H9 (cell line): ENCODE results near the gene TXNDC11. TPM values are rescaled to one million over a fixed set of nuclear protein-coding genes. Genes with fewer than 3 reads are reported as not detected.
"Not testable (repeated sequence)": the region's sequence is repeated elsewhere in the genome, so short reads cannot be mapped to it uniquely, and the experiment has no call there.

Experiments used
- DNase-seq: peaks from one replicate; pipeline ENCODE4 v3.0.0-alpha.2; 2017
- H2AFZ ChIP-seq: one replicate; pipeline ENCODE4 v1.6.1; 2013; ENCODE audit warnings: mild to moderate bottlenecking, low read length, control low read depth, moderate library complexity
- H2AK5ac ChIP-seq: 2 replicates; pipeline ENCODE4 v1.6.1; 2013; ENCODE audit warnings: low read length, control low read depth, mixed read lengths; ENCODE audit not compliant: insufficient read length
- H2BK120ac ChIP-seq: one replicate; pipeline ENCODE4 v1.6.1; 2013; ENCODE audit warnings: low read depth, mild to moderate bottlenecking, low read length, control low read depth, inconsistent platforms; ENCODE audit not compliant: poor library complexity, severe bottlenecking
- H2BK12ac ChIP-seq: 2 replicates; pipeline ENCODE4 v1.6.1; 2013; ENCODE audit warnings: low read length, control low read depth, mixed read lengths, low read depth; ENCODE audit not compliant: insufficient read length
- H2BK15ac ChIP-seq: 2 replicates; pipeline ENCODE4 v1.6.1; 2013; ENCODE audit warnings: low read depth, low read length, control low read depth
- H2BK20ac ChIP-seq: one replicate; pipeline ENCODE4 v1.6.1; 2013; ENCODE audit warnings: low read depth, mild to moderate bottlenecking, low read length, control low read depth, inconsistent platforms; ENCODE audit not compliant: poor library complexity, severe bottlenecking
- H2BK5ac ChIP-seq: 2 replicates; pipeline ENCODE4 v1.6.1; 2013; ENCODE audit warnings: low read length, control low read depth, mixed read lengths; ENCODE audit not compliant: insufficient read length
- H3K14ac ChIP-seq: 2 replicates; pipeline ENCODE4 v1.6.1; 2013; ENCODE audit warnings: low read length, control low read depth; ENCODE audit not compliant: insufficient read depth
- H3K18ac ChIP-seq: 2 replicates; pipeline ENCODE4 v1.6.1; 2013; ENCODE audit warnings: low read depth, mild to moderate bottlenecking, mixed read lengths, low read length, control low read depth; ENCODE audit not compliant: insufficient read length
- H3K23ac ChIP-seq: 2 replicates; pipeline ENCODE4 v1.6.1; 2013; ENCODE audit warnings: low read length, control low read depth, mixed read lengths, low read depth; ENCODE audit not compliant: insufficient read length
- H3K23me2 ChIP-seq: 2 replicates; pipeline ENCODE4 v1.6.1; 2013; ENCODE audit warnings: low read depth, mild to moderate bottlenecking, mixed read lengths, low read length, control low read depth; ENCODE audit not compliant: insufficient read length, poor library complexity, severe bottlenecking
- H3K27ac ChIP-seq: 2 replicates; pipeline ENCODE4 v1.5.1; 2013; ENCODE audit warnings: low read length, control low read depth, mixed read lengths, low read depth; ENCODE audit not compliant: insufficient read length
- H3K27me3 ChIP-seq: 2 replicates; pipeline ENCODE4 v1.6.1; 2013; ENCODE audit warnings: low read length, control low read depth, inconsistent platforms; ENCODE audit not compliant: insufficient read depth
- H3K4ac ChIP-seq: 2 replicates; pipeline ENCODE4 v1.6.1; 2013; ENCODE audit warnings: low read depth, mild to moderate bottlenecking, control low read depth, inconsistent platforms, low read length, moderate library complexity
- H3K4me1 ChIP-seq: 2 replicates; pipeline ENCODE4 v1.6.1; 2013; ENCODE audit warnings: low read length, control low read depth, inconsistent platforms; ENCODE audit not compliant: insufficient read depth
- H3K4me2 ChIP-seq: 2 replicates; pipeline ENCODE4 v1.6.1; 2013; ENCODE audit warnings: low read length, control low read depth, mixed read lengths; ENCODE audit not compliant: insufficient read length, insufficient read depth
- H3K56ac ChIP-seq: 2 replicates; pipeline ENCODE4 v1.6.1; 2013; ENCODE audit warnings: low read depth, mild to moderate bottlenecking, mixed read lengths, low read length, control low read depth; ENCODE audit not compliant: insufficient read length
- H3K79me1 ChIP-seq: 2 replicates; pipeline ENCODE4 v1.6.1; 2013; ENCODE audit warnings: low read depth, mild to moderate bottlenecking, moderate library complexity, low read length, control low read depth, inconsistent platforms; ENCODE audit not compliant: insufficient read depth, poor library complexity, severe bottlenecking
- H3K79me2 ChIP-seq: 2 replicates; pipeline ENCODE4 v1.6.1; 2013; ENCODE audit warnings: low read length, control low read depth, inconsistent platforms; ENCODE audit not compliant: insufficient read depth
- H3K9ac ChIP-seq: 2 replicates; pipeline ENCODE4 v1.6.1; 2013; ENCODE audit warnings: low read length, control low read depth, mixed read lengths; ENCODE audit not compliant: insufficient read length; ENCODE audit errors: extremely low read depth
- H3K9me3 ChIP-seq: one replicate; pipeline ENCODE4 v1.6.1; 2013; ENCODE audit warnings: low read depth, low read length, inconsistent platforms; ENCODE audit not compliant: control insufficient read depth
- H3T11ph ChIP-seq: one replicate; pipeline ENCODE4 v1.6.1; 2013; ENCODE audit warnings: mild to moderate bottlenecking, low read length, control low read depth, inconsistent platforms
- H4K20me1 ChIP-seq: one replicate; pipeline ENCODE4 v1.6.1; 2013; ENCODE audit not compliant: control insufficient read depth, insufficient read length, insufficient read depth
- H4K5ac ChIP-seq: 2 replicates; pipeline ENCODE4 v1.6.1; 2013; ENCODE audit warnings: low read depth, mild to moderate bottlenecking, mixed read lengths, low read length, control low read depth; ENCODE audit not compliant: insufficient read length
- H4K8ac ChIP-seq: replicated peaks from 2 replicates; pipeline ENCODE4 v1.6.1; 2013; ENCODE audit warnings: low read length, control low read depth, mixed read lengths, low read depth; ENCODE audit not compliant: insufficient read length
- H4K91ac ChIP-seq: 2 replicates; pipeline ENCODE4 v1.6.1; 2013; ENCODE audit warnings: low read depth, mild to moderate bottlenecking, moderate library complexity, mixed read lengths, low read length, control low read depth; ENCODE audit not compliant: insufficient read length
- H3K27ac Mint-ChIP-seq, 3 experiments: 2 replicates in 2 of 3; 3 replicates in 1 of 3; pipeline ENCODE4 v1.8.0; 2020 to 2021; ENCODE audit warnings: mixed read lengths in 3 of 3, mild to moderate bottlenecking in 1 of 3, moderate library complexity in 1 of 3
- H3K27me3 Mint-ChIP-seq: 2 replicates; pipeline ENCODE4 v1.8.0; 2021; ENCODE audit warnings: low read depth, mild to moderate bottlenecking, moderate library complexity, mixed read lengths
- H3K36me3 Mint-ChIP-seq, 3 experiments: 2 replicates in 2 of 3; 3 replicates in 1 of 3; pipeline ENCODE4 v1.8.0; 2020 to 2021; ENCODE audit warnings: low read depth in 3 of 3, mixed read lengths in 3 of 3; ENCODE audit not compliant: insufficient read depth in 1 of 3
- H3K4me1 Mint-ChIP-seq, 2 experiments: 2 replicates each; pipeline ENCODE4 v1.8.0; 2020; ENCODE audit warnings: mixed read lengths in 2 of 2
- H3K4me3 Mint-ChIP-seq, 2 experiments: 2 replicates in 1 of 2; 3 replicates in 1 of 2; pipeline ENCODE4 v1.8.0; 2020 to 2021; ENCODE audit warnings: mild to moderate bottlenecking in 2 of 2, mixed read lengths in 2 of 2, moderate library complexity in 1 of 2
- H3K9me3 Mint-ChIP-seq, 2 experiments: 2 replicates in 1 of 2; 3 replicates in 1 of 2; pipeline ENCODE4 v1.8.0; 2020; ENCODE audit warnings: mild to moderate bottlenecking in 2 of 2, mixed read lengths in 2 of 2, moderate library complexity in 1 of 2
- CTCF ChIP-seq: fragments of 200-600 bp; sonication (generic); conservative IDR thresholded peaks from 3 replicates; pipeline ENCODE4 v1.8.0; 2021; ENCODE audit warnings: antibody characterized with exemption, mild to moderate bottlenecking
- WGBS: extraction: QIAGEN DNeasy Blood & Tissue Kit; methylation state at CpG from one replicate; pipeline ENCODE4 v1.1.7; 2013; ENCODE audit warnings: missing lambda C conversion rate, low lambda C conversion rate, mixed read lengths; ENCODE audit not compliant: insufficient read length; ENCODE audit errors: extremely low coverage; 5-methylcytosine and 5-hydroxymethylcytosine counted together
- total RNA-seq: library from RNA; stranded (reverse); gene quantifications from 2 replicates; pipeline ENCODE4 v1.2.1, GENCODE V29; 2021

TXNDC11 gene
- total RNA-seq, 1 experiment from 2014 or later: 12.2 TPM

DNA sequence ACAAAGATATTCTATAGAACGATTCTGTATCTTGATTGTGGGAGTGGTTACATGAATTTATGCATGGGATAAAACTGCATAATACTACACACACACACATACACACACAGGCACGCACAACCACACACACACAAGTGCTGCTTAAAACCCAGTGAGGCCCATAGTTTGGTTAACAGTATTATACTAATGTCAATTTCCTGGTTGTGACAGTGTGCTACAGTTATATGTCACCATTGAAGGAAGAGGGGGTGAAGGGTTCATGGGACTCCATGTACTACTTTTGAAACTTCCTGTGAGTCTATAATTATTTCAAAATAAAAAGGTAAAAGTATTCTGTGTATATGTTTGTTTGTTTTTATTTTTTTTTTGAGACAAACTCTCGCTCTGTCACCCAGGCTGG is 46.3 kb upstream of the TXNDC11 start:
- H3K36me3 Mint-ChIP-seq: peaks cover 2 to 6% (median 5%) of the 10 kb centered on the region in 3 experiments; a peak in 5 of 7 replicates
- H3K27me3 ChIP-seq: no peaks in the 10 kb centered on the region
- no peak overlapping the region for H3K14ac ChIP-seq
- H3K9ac ChIP-seq: no peak overlapping the region
- no peaks in the 10 kb centered on the region for H3K79me1 ChIP-seq
- no peak overlapping the region for H4K91ac ChIP-seq
- peaks cover 11 to 29% of the 10 kb centered on the region in 2 experiments for H3K4me1 Mint-ChIP-seq
- H4K8ac ChIP-seq: no peak overlapping the region
- no peak overlapping the region for H2BK5ac ChIP-seq
- no peak overlapping the region; a peak in 1 of 5 replicates for H3K4me3 Mint-ChIP-seq
- no peak for DNase-seq
- H3K27me3 Mint-ChIP-seq: no peaks in the 10 kb centered on the region
- no peak overlapping the region for H2BK12ac ChIP-seq
- H2AFZ ChIP-seq: no peak overlapping the region
- no peak overlapping the region for H2BK20ac ChIP-seq
- no peak overlapping the region for H3K4me2 ChIP-seq
- TF ChIP-seq CTCF: no peak
- no peak overlapping the region for H3K56ac ChIP-seq
- no peak overlapping the region for H3K4ac ChIP-seq
- H3K18ac ChIP-seq: no peak overlapping the region
- no peak overlapping the region for H2BK120ac ChIP-seq
- H3K4me1 ChIP-seq: no peaks in the 10 kb centered on the region
- H2BK15ac ChIP-seq: no peak overlapping the region
- no peaks in the 10 kb centered on the region for H3K9me3 ChIP-seq
- H3K27ac ChIP-seq: no peak overlapping the region
- H4K5ac ChIP-seq: no peak overlapping the region
- H3K79me2 ChIP-seq: peaks cover 11% of the 10 kb centered on the region; the same call in 1 of the 2 replicates
- no CpG with 5 or more reads among the region's 3 CpGs for WGBS
- no peaks in the 10 kb centered on the region for H3K23me2 ChIP-seq
- H3T11ph ChIP-seq: no peak overlapping the region
- H3K23ac ChIP-seq: no peak overlapping the region
- H3K27ac Mint-ChIP-seq: peak overlapping the region in 1 of 3 experiments; percentile 17; a peak in 1 of 7 replicates
- no peaks in the 10 kb centered on the region for H3K9me3 Mint-ChIP-seq
- H4K20me1 ChIP-seq: no peaks in the 10 kb centered on the region
- H2AK5ac ChIP-seq: no peak overlapping the region

DNA sequence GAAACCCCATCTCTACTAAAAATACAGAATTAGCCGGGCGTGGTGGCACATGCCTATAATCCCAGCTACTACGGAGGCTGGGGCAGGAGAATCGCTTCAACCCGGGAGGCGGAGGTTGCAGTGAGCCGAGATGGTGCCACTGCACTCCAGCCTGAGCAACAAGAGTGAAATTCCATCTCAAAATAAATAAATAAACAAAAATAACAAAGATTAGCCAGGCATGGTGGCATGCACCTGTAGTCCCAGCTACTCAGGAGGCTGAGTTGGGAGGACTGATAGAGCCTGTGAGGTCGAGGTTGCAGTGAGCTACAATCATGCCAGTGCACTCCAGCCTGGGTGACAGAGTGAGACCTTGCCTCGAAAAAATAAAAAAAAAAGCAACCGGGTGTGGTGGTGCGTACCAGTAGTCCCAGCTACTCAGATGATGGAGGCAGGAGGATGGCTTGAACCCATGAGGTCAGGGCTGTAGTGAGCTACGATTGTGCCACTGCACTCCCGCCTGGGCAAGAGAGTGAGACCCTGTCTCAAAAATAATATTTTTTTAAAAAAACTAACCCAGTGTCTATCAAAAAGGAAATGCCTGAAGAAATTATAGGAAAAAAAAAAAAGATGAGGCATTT is 42.4 kb upstream of the TXNDC11 start:
- H3K4me3 Mint-ChIP-seq, H3K56ac ChIP-seq, H2BK12ac ChIP-seq, H3K4me1 ChIP-seq, H3K4me2 ChIP-seq, H2BK120ac ChIP-seq, H3K9me3 Mint-ChIP-seq, H3K27ac ChIP-seq, H2BK20ac ChIP-seq, H3K27me3 ChIP-seq, H3K14ac ChIP-seq, H3K79me1 ChIP-seq, H3K9me3 ChIP-seq, H4K5ac ChIP-seq, H3K27ac Mint-ChIP-seq, H3K23ac ChIP-seq, H2AK5ac ChIP-seq, H2BK15ac ChIP-seq, H3K27me3 Mint-ChIP-seq, DNase-seq, H4K20me1 ChIP-seq, H4K91ac ChIP-seq, H3K18ac ChIP-seq, H2AFZ ChIP-seq, H3K4ac ChIP-seq, H2BK5ac ChIP-seq, H4K8ac ChIP-seq, H3K23me2 ChIP-seq, H3K9ac ChIP-seq, H3T11ph ChIP-seq: not testable (repeated sequence)
- H3K4me1 Mint-ChIP-seq: peaks cover 4 to 20% of the 10 kb centered on the region in 2 experiments; a peak in 3 of 4 replicates
- WGBS: no CpG with 5 or more reads among the region's 13 CpGs
- peaks cover 11% of the 10 kb centered on the region; the same call in 1 of the 2 replicates for H3K79me2 ChIP-seq
- peaks cover 1 to 10% (median 2%) of the 10 kb centered on the region in 3 experiments; a peak in 6 of 7 replicates for H3K36me3 Mint-ChIP-seq
